Ishikawa (cell line): ENCODE results near the gene NR1D1.

Experiments
- EP300 ChIP-seq: IDR thresholded peaks from 2 replicates; pipeline ENCODE4 v1.6.1; 2012; ENCODE audit warnings: borderline replicate concordance
- MAX ChIP-seq: IDR thresholded peaks from 2 replicates; pipeline ENCODE4 v1.6.1; 2012
- NFIC ChIP-seq: IDR thresholded peaks from 2 replicates; pipeline ENCODE4 v1.6.1; 2012
- REST ChIP-seq: IDR thresholded peaks from 2 replicates; pipeline ENCODE4 v1.6.1; 2012; ENCODE audit warnings: low read depth, mild to moderate bottlenecking
- TEAD4 ChIP-seq: IDR thresholded peaks from 2 replicates; pipeline ENCODE4 v1.6.1; 2012
- USF1 ChIP-seq: IDR thresholded peaks from 2 replicates; pipeline ENCODE4 v1.6.1; 2012

- TF ChIP-seq REST (no peak), USF1 (no peak), MAX (no peak), TEAD4 (no peak), EP300 (no peak), NFIC (no peak)
Measured at GRCh38 chr17:40112191-40112711, 11.9 kb upstream of the NR1D1 start.
